GM21737 (cell line): ENCODE results near the gene SH3TC1.

ENCODE experiments used
- ATAC-seq: cut with Tn5 transposase; IDR thresholded peaks from one replicate; pipeline ENCODE4 v1.9.1; 2021; ENCODE audit warnings: mild to moderate bottlenecking, moderate library complexity; ENCODE audit not compliant: unreplicated experiment

SH3TC1 gene

GRCh38 chr4:8240211-8241041 is 41.3 kb downstream of the SH3TC1 start:
- ATAC-seq = no peak

GRCh38 chr4:8241211-8241779 is 42.2 kb downstream of the SH3TC1 start:
- no peak for ATAC-seq

DNA sequence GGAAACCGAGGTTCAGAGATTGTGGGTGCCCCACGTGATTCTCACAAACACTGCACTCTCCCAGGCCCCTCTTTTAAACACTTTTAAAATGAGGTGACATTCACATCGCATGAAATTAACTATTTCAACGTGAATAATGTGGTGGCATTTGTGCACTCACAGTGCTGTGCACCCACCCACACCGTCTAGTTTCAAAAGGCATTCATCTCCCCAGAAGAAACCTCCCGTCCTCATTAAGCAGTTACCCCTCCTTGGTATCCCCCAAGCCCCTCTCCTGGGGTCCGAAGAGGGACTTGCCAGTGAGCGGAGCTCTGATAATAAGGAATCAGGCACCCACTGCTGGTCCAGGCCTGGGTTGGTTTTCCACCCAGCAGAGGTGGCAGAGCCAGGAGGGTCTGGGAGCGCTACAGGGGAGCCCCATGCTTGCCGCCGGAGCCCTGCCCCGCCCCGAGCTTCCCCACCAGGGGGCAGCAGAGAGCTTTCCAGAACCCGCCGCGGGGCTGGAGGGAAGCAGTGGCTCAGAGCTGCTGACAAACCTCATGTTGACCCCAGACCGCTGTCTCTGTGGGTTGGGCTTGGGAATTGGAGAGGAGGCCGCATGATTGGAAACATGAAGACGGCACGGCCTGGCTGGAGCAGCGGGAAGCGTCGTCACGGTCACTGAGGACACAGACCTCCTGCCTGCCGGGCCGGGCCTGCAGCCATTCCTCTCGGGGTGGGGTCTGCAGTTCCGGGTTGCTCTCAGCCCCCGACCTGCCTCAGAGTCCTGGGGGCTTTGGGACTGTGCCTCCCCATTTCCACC is 43.0 kb downstream of the SH3TC1 start:
- ATAC-seq = no peak

- no peak for ATAC-seq
These were observed 43.9 kb downstream of the SH3TC1 start for GRCh38 chr4:8242782-8243560.

DNA sequence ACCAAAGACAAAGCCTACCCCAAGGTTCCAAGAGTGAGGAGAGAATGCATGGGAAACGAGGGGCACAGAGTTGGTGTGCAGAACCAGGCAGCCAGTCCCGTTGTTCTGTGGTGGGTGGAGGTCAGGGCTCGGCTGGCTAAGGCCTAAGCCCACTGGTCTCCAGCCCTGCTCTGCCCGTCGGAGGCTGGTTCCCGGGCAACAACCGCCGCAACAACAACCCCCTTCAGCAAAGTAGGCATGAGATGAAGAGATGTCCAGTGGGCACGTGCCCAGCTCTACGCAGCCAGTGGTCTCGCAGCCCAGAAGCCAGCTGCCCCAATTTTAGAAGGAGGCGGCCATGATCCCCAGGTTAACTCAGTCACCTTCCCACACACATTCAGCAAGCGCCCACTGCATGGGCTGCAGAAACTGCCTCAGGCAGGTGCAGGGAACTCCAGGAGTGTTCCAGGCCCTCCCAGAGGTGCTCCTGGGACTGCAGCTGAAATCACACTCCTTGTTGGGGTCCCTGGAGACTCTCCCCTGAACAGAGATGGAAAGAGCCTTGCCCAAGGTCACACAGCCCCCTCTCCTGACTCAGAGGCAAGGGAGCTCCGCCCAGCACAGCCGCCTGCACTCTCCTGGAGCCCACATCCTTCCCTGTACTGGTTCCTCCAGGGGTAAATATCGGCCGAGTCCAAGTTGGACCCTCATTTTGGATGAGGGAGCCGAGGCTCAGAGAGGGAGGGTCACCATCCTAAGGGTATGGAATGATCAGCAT is 45.1 kb downstream of the SH3TC1 start:
- ATAC-seq = no peak

DNA sequence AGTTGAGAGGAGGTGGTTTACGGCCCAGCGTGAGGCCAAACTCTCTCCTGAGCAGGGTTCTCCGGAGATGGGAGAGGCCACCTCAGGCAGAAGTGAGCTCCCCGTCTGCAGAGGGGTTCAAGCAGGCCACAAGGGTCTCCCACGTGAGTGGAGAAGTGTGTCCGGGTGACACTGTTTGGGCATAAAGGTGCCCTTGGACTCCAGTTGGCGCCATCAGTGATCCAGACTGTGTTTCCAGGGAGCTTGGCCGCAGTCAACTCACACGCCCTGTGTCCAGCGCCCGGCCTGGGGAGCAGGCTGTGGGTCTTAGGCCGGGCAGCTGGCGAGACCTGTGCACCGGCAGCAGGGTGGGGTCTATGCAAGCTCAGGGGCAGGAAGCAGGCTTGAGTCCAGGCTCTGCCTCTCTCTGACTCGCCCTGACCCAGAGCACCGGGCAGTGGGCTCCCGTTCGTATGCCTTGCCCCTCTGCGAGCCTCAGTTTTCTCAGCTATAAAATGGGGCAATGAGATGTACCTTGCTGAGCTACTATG is 45.9 kb downstream of the SH3TC1 start:
- ATAC-seq = no peak

DNA sequence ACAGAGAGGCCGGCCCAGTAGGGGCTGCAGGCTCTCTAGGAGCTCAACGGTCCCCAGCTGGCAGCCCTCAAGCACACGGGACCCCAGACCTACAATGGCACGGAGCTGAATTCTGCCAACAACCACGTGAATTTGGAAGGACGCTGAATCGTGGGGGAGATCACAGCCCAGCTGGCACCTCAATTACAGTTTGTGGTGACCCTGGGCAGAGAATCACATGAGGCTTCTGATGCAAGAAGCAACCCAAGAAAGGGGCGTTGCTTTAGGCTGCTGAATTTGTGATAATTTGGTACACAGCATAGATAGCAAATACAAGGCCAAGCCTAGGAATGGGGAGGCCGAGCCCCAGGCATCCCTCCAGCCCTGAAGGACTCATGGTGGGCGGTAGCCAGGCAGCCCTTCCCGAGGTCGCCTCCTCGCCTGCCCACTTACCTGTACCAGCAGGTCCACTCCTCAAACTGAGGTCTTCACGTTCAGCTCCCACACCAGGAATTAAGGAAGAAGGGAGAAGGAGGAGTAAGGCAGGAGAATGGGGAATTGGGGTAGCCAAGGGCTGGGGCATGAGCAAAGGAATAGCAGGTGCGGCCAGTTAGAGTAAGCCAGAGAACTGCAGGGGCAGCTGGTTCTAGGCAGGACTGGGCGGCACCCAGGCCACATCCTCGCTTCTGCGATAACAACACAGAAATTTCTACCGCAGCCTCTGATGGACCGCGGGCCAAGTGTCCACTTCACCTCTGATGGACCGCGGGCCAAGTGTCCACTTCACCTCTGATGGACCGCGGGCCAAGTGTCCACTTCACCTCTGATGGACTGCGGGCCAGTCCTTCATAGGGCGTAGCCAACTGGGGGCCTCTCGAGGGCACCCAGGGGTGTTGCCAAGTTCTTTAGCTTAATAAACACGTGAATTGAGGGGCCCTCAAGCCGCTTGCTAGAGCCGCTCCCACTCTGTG is 47.1 kb downstream of the SH3TC1 start:
- no peak for ATAC-seq

- ATAC-seq = no peak
These were observed 48.2 kb downstream of the SH3TC1 start for GRCh38 chr4:8247047-8247930.

- no peak for ATAC-seq
These were observed 49.0 kb downstream of the SH3TC1 start for GRCh38 chr4:8248091-8248490.

GRCh38 chr4:8250227-8250626 is 51.1 kb downstream of the SH3TC1 start:
- no peak for ATAC-seq

DNA sequence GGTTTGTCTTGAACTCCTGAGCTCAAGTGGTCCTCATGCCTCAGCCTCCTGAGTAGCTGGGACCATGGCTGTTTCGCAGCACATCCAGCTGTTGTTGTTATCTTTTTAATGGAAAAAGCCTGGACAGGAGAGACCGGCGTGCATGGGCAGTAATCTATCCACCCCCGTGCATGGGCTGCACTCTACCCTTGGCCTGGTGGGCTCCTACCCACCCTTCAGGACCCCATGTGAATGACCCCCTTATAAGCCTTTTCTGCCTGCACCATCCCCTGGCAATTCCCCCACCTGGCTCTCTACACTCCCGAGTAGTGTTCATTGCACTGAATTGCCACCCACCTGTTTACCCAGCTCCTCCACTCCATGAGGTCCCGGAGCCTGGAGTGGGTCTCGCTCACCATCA is 51.5 kb downstream of the SH3TC1 start:
- no peak for ATAC-seq

DNA sequence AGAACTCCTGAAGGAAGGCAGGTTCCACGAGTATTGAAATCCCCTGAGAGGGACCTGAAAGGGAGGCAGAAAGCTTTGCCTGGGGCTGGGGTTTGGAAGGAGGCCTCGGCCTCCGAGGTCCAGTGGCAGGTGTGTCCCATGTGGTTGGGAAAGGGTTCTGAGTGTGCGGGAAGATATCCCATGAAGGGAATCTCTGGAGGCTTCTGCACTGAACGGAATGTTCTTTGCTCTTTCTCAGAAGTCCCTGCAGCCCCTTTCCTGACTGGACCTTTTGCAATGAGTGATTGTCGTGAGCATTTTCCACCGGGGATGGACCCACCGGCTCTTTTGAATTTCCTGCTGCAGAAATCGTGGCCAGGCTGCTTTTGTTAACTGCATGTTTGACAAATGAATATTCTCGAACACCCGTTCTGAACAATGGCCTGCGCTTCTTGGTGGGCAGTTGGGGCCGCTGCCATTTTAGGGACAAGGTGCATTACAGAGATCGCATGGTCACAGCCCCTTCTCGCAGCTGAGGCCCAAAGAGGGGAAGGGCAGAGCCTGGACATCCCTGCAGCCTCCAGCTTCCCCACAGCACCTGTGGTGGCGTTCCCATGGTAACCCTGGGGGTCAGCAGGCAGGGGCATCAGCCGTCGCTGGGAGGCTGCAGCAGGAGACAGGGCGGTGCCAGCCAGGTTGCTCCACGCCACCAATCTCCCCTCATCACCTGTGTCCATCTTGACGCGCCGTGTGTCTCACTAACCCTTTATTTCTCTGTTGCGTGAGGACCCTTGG is 52.2 kb downstream of the SH3TC1 start:
- no peak for ATAC-seq

GRCh38 chr4:8252301-8253173 is 53.4 kb downstream of the SH3TC1 start:
- no peak for ATAC-seq

DNA sequence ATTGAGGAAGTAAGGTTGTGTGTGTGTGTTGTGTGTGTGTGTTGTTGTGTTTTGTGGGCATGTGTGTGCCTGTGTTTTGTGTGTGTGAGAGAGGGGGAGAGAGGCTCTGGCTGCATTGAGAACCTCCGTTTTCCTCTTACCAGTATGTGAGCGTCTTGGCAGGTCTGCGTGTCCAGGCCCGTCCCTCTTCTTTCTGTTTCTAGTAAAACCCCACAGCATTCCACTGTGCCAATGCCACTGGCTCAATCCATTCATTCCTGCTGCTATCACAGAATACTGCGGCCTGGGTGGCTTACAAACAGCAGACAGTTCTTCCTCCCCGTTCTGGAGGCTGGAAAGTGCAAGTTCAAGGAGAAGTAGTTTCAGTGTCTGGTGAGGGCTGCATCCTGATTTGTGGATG is 55.0 kb downstream of the SH3TC1 start:
- ATAC-seq = no peak

GRCh38 chr4:8255698-8256441 is 56.8 kb downstream of the SH3TC1 start:
- no peak for ATAC-seq

DNA sequence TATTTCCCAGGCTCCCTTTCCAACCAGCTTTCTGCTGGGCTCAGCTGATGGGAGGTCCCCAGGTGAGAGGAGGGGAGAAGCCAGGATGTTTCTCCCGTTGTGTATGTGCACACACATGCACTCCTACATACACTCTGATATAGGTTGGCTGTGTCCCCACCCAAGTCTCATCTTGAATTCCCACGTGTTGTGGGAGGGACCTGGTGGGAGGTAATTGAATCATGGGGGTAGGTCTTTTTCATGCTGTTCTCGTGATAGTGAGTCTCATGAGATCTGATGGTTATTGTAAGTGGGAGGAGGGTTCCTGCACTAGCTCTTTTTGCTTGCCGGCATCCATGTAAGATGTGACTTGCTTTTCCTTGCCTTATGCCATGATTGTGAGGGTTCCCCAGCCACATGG is 58.8 kb downstream of the SH3TC1 start:
- ATAC-seq = no peak
